Hematopoietic multipotent progenitor cell treated with erythropoietin and hydrocortisone succinate and interleukin-3 and kit ligand, for 8 days (in vitro differentiated cells): ENCODE data around the gene HDHD3.

Experiments used
- DNase-seq: peaks from one replicate; pipeline ENCODE4 v3.0.0-alpha.2; 2015

Gene HDHD3

GRCh38 chr9:113361304-113362018, 15.3 kb downstream of the HDHD3 start:
- no peak for DNase-seq

GRCh38 chr9:113360242-113360842, 16.4 kb downstream of the HDHD3 start:
- no peak for DNase-seq

GRCh38 chr9:113359385-113359784, 17.4 kb downstream of the HDHD3 start:
- no peak for DNase-seq

GRCh38 chr9:113356686-113357292, 20.0 kb downstream of the HDHD3 start:
- DNase-seq = no peak

GRCh38 chr9:113355040-113355596, 21.7 kb downstream of the HDHD3 start:
- peak; percentile 59 for DNase-seq

DNA sequence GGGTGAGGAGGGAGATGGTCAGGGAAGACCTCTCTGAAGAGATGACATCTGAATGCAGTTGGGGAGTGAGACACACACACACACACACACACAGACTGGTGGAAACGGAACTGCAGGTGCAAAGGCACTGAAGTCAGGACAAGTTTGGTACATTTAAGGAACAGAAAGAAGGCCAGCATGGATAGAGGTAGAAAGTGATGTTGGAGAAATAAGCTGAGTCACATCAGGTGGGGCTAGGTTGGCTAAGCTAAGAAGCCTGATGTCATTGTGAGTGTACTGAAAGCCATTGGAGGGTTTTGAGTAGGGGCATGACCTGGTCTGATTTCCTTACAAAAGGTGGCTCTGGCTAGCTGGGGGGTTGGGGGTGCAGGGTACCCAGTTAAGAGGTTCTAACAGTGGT, 24.4 kb downstream of the HDHD3 start:
- DNase-seq = no peak

- DNase-seq = no peak
These were observed 24.8 kb downstream of the HDHD3 start for GRCh38 chr9:113352006-113352405.

DNA sequence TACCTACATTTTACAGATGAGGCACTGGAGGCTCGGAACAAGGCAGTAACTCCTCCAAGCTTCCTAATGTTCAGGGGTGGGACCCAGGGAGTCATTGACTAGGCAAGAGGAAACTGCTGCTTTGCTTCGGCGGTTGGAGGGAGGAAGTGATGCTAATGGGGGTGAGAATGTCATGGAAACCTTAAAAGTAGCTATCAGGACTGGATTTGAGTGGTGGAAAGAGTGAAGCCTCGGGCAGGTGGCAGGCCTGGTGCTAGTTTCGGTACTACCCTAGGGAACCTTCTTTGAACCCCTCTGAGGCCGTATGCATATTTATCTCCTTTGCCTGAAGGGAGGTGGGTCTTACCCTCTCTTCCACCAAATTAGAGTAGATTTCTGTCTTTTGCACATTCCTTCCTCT, 25.8 kb downstream of the HDHD3 start:
- no peak for DNase-seq

- no peak for DNase-seq
These were observed 26.6 kb downstream of the HDHD3 start for GRCh38 chr9:113350107-113350661.

- DNase-seq = peak; percentile 79
These were observed 27.2 kb downstream of the HDHD3 start, which contains the start of gene BSPRY for GRCh38 chr9:113349445-113350094. Gene BSPRY (plus strand): TSS chr9:113349541. CDS start chr9:113349580, 39 bp downstream.

- no peak for DNase-seq
These were observed 27.7 kb downstream of the HDHD3 start for GRCh38 chr9:113349066-113349444.

GRCh38 chr9:113348437-113348836, 28.3 kb downstream of the HDHD3 start:
- no peak for DNase-seq

GRCh38 chr9:113345671-113346070, 31.1 kb downstream of the HDHD3 start:
- no peak for DNase-seq

DNA sequence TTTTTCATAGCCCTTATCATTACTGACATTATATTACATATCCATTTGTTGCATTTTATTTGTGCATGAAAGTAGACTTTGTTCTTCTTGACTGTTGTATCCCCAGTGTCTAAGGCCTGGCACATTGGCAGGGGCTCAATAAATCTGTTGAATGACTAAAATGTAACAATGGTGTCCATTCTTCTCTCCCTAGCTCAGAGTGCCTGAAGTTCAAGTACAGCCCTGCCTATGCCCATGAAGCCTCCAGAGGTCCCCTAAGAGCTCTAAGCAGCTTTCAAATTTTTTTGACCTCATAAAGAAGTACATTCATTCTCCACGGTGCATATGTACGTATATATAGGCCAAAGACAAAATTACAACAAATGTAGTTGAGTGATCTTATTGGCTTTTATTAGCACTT, 31.6 kb downstream of the HDHD3 start:
- peak; percentile 30 for DNase-seq

- peak; percentile 99 for DNase-seq
These were observed 33.0 kb downstream of the HDHD3 start for GRCh38 chr9:113343732-113344231.

DNA sequence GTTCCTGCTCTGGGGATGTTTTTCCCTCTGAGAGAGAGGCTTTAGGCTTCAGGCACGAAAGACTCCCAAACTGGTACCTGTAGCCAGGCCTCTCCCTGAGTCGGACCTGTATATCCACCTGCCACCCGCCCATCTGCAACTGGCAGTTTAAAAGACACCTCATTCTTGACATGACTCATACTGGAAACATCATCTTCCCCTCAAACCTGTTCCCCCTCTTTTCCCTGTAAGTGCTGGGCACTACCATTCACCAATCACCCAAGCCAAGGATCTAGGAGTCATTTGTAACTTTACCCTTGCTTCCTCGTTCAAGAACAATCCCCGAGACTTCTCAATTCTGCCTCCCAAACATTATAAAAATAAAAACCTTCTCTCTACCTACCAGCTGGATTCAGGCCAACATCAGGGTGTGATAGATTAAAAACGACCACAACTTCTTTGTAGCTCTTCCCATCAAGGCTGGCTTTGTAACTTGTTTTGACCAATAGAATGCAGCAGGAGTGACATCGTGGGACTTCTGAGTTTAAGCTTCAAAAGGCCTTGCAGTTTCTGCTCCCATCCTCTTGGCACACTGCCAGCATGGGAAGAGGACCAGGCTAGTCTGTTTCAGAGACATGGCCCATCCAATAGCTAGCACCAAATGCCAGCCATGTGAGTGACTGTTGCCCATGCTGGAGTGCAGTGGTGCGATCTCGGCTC, 34.9 kb downstream of the HDHD3 start:
- peak; percentile 96 for DNase-seq

GRCh38 chr9:113340011-113340699, 36.6 kb downstream of the HDHD3 start, which contains the start of gene WDR31:
Gene WDR31 (minus strand): TSS chr9:113340275. CDS start chr9:113332022, 8,253 bp downstream.
- DNase-seq = peak; percentile 87

GRCh38 chr9:113337714-113338113, 39.1 kb downstream of the HDHD3 start:
- no peak for DNase-seq

DNA sequence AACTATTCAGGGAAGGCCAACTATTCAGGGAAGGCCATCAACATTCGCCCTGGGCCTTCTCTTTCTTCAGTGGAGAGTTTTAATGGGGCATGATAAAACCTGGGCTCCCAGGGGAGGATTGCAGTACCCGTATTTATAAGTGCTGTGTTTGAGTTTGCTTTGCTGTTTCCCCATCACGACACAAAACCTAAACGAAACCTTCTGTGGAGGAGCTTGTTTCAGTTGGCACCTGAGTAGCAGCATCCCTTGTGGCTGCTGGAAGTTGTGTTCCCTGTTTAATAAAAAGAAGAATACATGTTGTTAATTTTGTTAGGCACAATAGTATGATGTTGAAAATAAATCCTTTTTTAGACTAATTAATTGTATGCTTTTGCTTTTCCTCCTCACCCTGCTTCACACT, 45.0 kb downstream of the HDHD3 start:
- DNase-seq = no peak

- DNase-seq = no peak
These were observed 48.6 kb downstream of the HDHD3 start for GRCh38 chr9:113328045-113328782.

GRCh38 chr9:113326230-113326629, 50.6 kb downstream of the HDHD3 start:
- no peak for DNase-seq
